HG03469 (cell line): ENCODE results near the gene HTT-AS.

Experiments
- ATAC-seq: cut with Tn5 transposase; IDR thresholded peaks from one replicate; pipeline ENCODE4 v1.9.1; 2021; ENCODE audit warnings: mild to moderate bottlenecking, moderate library complexity, moderate number of reproducible peaks; ENCODE audit not compliant: unreplicated experiment

The HTT-AS gene

GRCh38 chr4:3091464-3091863 lies 17.1 kb upstream of the HTT-AS start:
- no peak for ATAC-seq

- no peak for ATAC-seq
Measured at GRCh38 chr4:3087115-3087797, 12.9 kb upstream of the HTT-AS start.

GRCh38 chr4:3085948-3086670 lies 11.8 kb upstream of the HTT-AS start:
- ATAC-seq = no peak

- ATAC-seq = no peak
Measured at GRCh38 chr4:3083732-3084131, 9.4 kb upstream of the HTT-AS start.

- no peak for ATAC-seq
Measured at GRCh38 chr4:3082925-3083515, 8.7 kb upstream of the HTT-AS start.

GRCh38 chr4:3079694-3080123 lies 5.4 kb upstream of the HTT-AS start:
- no peak for ATAC-seq

GRCh38 chr4:3077796-3078195 lies 3.5 kb upstream of the HTT-AS start:
- peak; percentile 31 for ATAC-seq

GRCh38 chr4:3075652-3075981 lies 1.3 kb upstream of the HTT-AS start:
- no peak for ATAC-seq

- ATAC-seq = no peak
Measured at GRCh38 chr4:3074846-3075651, 711 bp upstream of the HTT-AS start.

GRCh38 chr4:3073158-3074077 lies 920 bp downstream of the HTT-AS start:
- peak; percentile 11 for ATAC-seq

GRCh38 chr4:3071811-3072210 lies 2.5 kb downstream of the HTT-AS start:
- no peak for ATAC-seq

GRCh38 chr4:3070709-3071500 lies 3.4 kb downstream of the HTT-AS start:
- no peak for ATAC-seq

GRCh38 chr4:3069661-3070199 lies 4.6 kb downstream of the HTT-AS start:
- ATAC-seq = no peak

GRCh38 chr4:3067473-3068001 lies 6.8 kb downstream of the HTT-AS start:
- ATAC-seq = no peak

GRCh38 chr4:3066836-3067400 lies 7.4 kb downstream of the HTT-AS start:
- ATAC-seq = no peak

- no peak for ATAC-seq
Measured at GRCh38 chr4:3065551-3065950, 8.8 kb downstream of the HTT-AS start.

- no peak for ATAC-seq
Measured at GRCh38 chr4:3062471-3062870, 11.9 kb downstream of the HTT-AS start.

GRCh38 chr4:3060946-3061345 lies 13.4 kb downstream of the HTT-AS start:
- ATAC-seq = no peak

GRCh38 chr4:3059943-3060342 lies 14.4 kb downstream of the HTT-AS start:
- no peak for ATAC-seq
